HG03571 (cell line): ENCODE results near the gene WDR53.
"Not testable (repeated sequence)": the region's sequence is repeated elsewhere in the genome, so short reads cannot be mapped to it uniquely, and the experiment has no call there.

ENCODE experiments used
- ATAC-seq: cut with Tn5 transposase; IDR thresholded peaks from one replicate; pipeline ENCODE4 v1.9.1; 2021; ENCODE audit not compliant: unreplicated experiment

The WDR53 gene

DNA sequence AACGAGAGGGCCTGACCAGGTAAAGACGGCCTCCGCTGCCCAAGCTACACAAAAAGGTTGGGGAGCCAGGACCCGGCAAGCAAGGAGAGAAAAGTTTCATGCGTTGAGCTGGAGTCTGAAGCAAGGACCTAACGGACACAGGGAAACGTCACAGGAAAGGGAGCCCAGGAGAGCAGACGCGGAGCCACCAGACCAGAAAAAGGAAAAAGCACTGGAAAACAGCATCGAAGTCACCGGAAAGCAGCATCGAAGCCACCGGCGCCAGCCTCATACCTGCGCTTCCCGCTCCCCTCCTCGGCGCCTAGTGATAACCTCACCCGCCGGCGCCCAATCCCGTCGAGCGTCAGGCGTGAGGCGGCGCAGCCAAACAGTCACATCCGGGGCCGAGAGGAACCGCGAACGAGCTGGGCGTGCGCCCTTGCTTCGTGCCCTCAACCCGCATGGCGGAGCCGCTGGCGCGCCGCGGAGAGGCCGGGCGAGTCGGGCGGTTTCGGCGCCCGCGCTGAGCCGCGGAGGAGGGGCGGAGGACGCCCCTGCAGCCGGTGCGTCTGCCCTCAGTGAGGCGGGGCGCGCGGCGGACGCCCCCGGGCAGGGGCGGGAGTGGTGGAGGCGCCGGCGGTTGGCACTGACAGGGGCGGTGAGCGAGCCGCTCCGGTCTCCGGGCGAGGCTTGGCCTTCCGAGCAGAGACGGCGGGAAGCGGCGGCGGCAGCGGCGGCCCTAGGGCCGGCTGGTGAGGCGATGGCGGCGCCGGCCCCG lies at the start of gene WDR53, which contains the start of gene FBXO45:
Gene WDR53 (minus strand): TSS at position 309 of the 757 bp plus-strand sequence. CDS start 7,079 bp downstream, outside the sequence.
Gene FBXO45 (plus strand): TSS at position 415 of the 757 bp plus-strand sequence. CDS start 325 bp downstream, at position 740.
- ATAC-seq = peak; percentile 93

DNA sequence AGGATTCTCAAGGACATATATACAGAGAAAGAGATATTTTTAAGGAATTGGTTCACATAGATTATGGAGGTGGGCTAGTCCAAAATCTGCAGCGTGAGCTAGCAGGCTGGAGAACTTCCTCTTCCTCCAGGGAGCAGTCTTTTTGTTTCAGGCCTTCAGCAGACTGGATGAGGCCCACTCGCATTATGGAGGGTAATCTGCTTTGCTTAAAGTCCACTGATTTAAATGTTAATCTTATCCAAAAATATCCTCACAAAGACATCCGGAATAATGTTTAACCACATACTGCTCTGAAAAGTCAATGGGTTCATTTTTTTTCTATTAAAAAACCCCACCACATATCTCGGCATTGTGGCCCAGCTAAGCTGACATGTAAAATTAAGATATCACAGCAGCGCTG lies 48.9 kb upstream of the WDR53 start:
- no peak for ATAC-seq

DNA sequence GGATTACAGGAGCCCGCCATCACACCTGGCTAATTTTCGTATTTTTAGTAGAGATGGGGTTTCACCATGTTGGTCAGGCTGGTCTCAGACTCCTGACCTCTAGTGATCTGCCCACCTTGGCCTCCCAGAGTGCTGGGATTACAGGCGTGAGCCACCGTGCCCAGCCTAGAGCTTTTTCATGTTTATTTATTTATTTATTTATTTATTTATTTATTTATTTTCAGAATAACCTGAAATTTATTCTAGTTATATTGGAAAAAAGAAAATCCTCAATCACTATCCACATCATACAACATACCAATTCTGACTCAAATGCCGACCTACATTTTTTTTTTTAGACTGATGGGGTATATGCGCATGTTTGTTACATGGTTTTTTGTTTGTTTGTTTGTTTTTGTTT lies 46.9 kb upstream of the WDR53 start:
- not testable (repeated sequence) for ATAC-seq

GRCh38 chr3:196611761-196612483 lies 43.6 kb upstream of the WDR53 start:
- no peak for ATAC-seq

DNA sequence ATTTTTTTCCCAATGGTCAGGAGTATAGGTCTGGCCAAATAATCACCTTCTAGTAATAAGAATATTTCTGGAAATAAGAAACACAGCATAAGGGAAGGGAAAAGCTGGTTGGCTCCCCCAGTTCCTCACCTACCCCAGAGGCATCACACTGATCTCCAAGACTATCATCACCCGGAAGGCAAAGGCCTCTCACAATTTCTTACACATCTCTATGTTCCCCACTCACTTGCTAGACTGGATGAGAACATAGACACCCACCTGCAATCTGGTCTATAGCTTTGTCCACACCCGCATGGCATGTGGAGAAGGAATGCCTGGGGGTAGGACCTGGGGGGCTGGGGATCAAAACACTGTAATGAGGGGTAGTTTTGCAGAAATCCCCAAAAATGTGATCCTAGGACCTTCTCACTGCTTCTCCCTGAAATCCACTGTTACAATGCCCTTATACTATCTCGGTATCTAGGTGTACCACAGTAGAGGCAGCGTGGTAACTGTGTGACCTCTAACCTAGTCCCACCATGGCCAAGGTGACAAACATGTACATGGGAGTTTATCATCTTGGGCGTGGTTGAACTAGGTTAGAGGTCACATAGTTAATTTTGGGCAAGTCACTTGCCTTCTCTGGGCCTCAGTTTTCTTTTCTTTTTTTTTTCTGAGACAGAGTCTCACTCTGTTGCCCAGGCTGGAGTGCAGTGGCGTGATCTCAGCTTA lies 41.6 kb upstream of the WDR53 start:
- ATAC-seq = no peak

DNA sequence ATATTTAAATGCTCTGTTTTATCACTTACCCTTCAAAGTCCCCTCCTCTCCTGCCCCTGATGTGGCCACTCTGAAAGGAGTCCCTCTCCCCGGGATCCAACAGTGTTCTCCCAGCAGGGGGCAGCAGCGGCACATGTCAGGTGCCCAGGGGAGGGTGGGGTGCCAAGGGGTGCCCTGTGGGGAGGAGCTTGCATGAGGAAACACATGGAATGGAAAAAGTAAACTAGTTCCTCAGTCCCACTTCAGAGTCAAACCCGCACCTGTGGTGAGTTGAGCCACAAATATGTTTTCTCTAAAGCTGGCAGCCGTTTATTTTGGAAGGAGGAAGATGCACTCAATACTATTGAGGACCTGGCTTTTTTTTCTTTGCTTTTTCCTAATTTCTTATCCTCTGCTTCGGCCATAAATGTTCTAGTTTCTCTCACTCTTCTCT lies 41.0 kb upstream of the WDR53 start:
- ATAC-seq = no peak

DNA sequence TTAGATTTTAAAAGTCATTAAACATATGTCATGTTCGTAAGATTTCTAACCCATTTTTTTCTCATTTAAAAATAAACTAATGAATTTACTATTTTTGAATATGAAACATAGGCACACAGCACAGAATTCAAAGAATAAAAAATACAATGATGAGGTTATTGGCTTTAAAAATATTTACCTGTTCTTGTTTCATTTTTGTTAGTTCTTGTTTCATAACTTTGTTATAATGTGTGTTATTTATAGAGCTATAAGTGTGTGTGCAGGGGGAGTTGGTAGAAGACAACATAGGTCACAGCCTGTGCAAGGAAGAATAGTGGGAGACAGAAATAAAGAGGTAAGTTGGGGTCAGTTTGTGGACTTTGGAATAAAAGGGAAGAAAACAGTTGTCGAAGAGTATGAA lies 40.3 kb upstream of the WDR53 start:
- no peak for ATAC-seq

DNA sequence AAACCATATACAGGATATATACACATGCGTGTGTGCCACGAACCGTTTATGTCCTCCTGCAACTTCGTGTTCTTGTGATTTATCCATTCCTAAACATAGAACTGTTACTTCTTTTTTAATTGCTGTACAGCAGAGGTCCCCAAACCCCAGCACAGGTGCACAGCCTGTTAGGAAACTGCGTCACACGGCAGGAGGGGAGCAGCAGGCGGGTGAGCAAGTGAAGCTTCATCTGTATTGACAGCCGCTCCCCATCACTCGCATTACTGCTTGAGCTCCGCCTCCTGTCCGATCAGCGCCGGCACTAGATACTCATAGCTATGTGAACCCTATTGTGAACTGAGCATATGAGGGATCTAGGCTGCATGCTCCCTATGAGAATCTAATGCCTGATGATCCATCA lies 36.2 kb upstream of the WDR53 start:
- no peak for ATAC-seq

GRCh38 chr3:196603683-196604082 lies 35.3 kb upstream of the WDR53 start:
- ATAC-seq = no peak

DNA sequence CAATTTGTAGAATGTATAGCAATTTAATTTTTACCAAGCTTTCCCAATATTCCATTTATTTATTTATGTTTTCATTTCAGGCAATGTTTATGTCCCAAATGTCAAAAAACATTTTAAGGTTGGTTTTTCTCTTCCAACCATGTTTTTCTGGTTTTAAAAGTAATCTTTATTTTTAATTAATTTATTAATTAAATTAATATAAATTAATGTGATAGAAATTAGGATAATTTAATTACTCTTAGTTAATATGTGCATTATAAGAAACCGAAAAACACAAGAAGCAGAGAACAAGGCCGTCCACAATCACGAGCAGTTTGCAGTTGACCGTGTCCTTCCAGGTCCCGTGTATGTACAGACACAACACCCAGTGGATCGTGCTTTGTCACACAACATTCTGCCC lies 34.3 kb upstream of the WDR53 start:
- no peak for ATAC-seq

DNA sequence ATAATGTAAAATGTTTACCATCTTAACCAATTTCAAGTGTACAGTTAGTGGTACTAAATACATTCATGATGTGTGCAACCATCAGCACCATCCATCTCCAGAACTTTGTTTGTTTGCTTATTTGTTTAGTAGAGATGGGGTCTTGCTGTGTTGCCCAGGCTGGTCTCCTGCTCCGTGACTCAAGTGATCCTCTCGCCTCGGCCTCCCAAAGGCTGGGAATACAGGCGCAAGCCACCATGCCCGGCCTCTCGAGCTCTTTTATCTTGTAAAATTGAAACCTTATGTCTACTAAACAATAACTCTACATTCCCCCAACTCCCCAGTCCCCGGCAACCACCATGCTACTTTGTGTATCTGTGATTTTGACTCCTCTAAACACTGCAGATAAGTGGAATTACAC lies 32.0 kb upstream of the WDR53 start:
- no peak for ATAC-seq

GRCh38 chr3:196599734-196600128 lies 31.4 kb upstream of the WDR53 start:
- ATAC-seq = no peak

DNA sequence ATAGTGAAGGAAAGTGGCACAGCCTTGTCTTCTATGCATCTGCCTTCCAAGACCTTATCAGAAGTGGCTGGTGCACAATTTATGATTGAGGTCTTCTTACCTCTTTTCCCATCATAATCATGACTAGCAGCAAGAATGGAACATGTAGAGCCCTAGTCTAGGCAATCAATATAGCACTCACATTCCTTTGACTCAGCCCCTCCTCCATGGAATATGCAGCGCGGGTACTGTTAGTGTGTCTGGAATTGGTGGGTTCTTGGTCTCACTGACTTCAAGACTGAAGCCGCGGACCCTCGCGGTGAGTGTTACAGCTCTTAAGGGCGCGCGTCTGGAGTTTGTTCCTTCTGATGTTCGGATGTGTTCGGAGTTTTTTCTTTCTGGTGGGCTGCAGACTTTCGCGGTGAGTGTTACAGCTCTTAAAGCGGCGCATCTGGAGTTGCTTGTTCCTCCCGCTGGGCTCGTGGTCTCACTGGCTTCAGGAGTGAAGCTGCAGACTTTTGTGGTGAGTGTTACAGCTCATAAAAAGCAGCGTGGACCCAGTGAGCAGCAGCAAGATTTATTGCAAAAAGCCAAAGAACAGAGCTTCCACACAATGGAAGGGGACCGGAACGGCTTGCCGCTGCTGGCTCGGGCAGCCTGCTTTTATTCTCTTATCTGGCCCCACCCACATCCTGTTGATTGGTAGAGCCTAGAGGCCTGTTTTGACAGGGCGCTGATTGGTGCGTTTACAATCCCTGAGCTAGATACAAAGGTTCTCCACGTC lies 29.8 kb upstream of the WDR53 start:
- ATAC-seq = not testable (repeated sequence)

DNA sequence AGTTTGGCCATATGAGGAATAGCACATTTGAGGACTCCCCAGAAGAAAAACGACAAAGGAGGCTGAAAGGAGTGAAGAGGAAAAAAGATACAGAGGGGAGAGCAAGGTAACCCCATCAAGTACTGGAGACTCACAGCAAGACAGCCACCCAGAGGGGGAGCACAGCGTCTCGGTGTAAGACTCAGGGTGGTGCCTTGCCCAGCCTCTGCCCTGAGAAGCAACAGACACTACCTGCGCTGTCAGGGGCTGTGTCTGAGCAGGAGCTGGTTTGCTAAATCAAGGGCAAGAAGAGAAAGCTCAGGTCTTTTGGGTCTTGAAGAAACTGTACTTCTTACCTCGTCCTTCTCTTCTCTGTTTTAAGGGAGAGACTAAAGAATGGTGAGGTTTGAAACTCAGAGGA lies 28.0 kb upstream of the WDR53 start:
- no peak for ATAC-seq

GRCh38 chr3:196590279-196590678 lies 21.9 kb upstream of the WDR53 start:
- no peak for ATAC-seq

GRCh38 chr3:196585044-196585757 lies 16.8 kb upstream of the WDR53 start:
- no peak for ATAC-seq

DNA sequence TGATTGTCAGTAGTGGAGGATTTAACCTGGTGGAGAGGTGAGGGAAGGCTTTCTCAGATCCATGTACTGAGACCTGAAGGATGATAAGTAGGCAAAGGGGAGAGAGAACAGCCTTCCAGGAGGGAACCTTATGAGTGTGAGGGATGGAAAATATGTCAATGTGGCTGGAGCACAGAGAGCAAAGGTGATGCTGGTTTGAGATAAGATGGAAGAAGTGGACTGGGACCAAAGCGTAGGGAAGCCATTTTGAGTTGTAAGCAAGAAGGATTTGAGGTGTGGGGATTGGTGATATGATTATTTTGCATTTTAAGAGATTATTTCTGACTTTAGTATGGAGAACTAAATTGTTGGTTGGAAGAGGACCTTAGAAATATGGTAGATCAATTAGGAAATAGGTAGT lies 4.0 kb upstream of the WDR53 start:
- no peak for ATAC-seq

GRCh38 chr3:196570332-196570731 lies 2.0 kb upstream of the WDR53 start:
- not testable (repeated sequence) for ATAC-seq

- peak; percentile 42 for ATAC-seq
Observed at GRCh38 chr3:196569003-196569516, 706 bp upstream of the WDR53 start.

GRCh38 chr3:196563721-196564225 lies 4.6 kb downstream of the WDR53 start:
- ATAC-seq = no peak
